GM21619 (cell line): ENCODE data around the gene MTARC2.

ENCODE experiments used
- ATAC-seq: cut with Tn5 transposase; IDR thresholded peaks from one replicate; pipeline ENCODE4 v1.9.1; 2021; ENCODE audit not compliant: unreplicated experiment

Gene MTARC2

DNA sequence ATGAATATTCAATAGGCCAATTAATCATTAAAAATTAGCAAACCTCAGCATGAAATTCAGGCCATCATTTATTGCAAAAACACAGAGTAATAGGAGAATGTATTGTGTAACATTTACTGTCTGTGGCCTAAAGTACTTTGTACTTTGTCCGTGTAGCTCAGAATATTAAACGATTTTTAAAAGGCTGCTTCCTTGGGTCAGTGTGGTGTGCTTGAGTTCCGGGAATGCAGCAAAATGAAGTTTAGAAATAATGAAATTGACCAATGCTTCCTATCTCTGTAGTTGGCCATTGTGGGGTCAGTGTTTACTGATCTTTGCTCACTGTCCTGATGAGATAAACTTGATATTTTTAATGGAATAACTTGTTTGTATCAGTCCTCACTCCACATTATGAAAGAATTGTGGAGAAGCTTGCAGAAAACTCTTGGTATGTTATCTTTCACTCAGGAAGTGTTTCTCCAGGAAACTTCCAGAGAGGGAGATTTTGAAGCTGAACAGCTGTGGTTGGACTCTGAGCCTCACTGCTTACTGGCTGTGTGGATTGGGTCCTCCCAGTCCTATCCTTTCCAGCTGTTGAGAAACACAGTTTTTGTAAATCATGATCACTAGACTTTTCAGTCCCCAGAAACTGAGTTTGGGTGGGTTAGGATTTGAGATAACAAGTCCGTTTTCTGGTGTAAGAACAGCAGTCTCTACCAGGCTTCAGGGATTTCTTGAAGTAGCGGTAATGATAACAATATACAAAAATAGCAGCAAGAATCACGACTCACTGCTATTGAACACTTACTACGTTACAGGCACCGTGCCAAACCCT lies 19.4 kb downstream of the MTARC2 start:
- no peak for ATAC-seq

DNA sequence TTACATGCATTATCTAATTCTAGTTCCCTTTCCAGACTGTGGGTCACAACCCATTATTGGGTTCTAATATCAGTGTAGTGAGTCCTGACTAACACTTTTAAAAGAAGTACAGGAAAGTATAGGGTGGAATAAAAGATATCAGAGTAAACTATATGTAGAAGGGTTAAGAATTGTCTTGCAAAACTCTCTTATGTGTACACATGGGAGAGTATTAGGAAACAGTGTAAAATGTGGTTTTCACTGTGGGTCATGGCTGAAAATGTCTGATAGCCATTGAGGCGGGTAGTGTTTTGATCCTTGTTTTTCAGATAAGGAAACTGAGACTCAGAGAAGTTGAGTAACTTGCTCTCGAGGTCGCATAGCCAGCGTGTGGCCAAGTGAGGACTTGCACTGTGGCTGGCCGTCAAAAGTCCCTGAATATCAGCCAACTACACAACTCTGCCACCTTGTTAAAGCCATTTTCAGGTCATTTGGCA lies 20.0 kb downstream of the MTARC2 start:
- ATAC-seq = no peak

DNA sequence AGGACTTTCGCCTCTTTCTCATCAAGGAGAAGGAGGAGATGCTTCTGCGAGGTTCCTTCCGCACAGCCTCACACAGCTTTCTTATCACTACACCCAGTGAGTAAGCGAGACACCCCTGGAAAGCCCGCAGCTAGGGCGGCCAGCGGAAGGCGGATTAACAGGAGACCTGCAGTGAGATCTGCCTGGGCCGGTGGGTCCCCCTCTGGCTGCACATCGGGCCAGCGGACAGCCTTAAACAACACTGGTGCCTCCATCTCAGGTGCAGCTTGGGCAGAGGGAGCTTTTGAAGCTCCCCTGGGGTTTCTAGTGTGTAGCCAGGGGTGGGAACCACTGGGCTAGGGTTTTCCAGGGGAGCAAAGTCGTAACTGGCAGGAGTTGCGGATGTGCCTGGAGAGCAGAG lies 21.1 kb downstream of the MTARC2 start:
- ATAC-seq = no peak

DNA sequence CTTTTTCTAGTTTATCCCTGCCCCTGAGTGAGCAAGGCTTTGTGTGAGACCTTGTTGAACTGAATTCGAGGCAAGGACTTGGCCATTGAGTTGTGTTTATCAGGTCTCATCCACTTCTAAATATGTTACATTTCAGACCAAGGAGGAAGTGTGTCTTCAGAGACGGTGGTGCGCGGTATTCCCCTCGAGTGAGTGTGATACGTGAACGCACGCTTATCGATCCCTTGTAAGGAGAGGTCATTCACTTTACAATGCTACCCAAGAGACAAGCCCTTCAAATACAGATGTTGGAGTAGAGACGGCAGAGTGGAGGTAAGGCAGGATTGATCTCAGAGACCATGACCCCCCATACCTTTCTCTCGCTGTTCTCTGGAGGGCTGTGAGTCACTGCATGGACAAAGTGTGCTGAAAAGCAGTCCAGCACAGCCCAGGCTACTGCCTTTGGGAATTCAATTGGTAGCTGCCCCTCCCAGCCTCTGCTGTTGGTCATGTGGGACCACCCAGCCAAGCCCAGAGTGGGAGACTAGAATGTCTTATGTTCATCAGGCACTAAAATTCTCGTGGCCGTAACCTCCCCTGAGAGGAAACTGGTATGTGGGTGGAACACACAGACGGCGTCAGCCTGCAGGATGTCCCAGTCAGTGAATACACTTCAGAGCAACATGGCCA lies 22.3 kb downstream of the MTARC2 start:
- peak; percentile 61 for ATAC-seq

DNA sequence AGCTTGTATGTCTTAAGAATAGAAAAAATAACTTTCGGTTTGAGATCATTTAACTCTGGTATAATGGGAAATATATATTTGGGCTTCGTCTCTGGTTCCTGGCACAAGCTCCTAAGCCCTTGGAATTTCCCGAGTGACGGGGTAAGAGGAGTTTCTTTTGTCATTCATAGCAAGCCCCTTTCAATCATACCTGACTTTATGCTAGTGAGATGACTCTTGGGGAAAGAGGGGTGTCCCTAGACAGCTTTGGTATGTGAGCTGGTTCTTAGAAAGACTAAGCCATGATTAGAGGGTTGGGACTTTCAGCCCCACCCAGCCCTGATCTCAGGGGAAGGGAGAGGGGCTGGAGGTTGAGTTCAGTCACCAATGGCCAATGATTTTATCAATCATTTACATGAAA lies 24.7 kb downstream of the MTARC2 start:
- peak; percentile 41 for ATAC-seq

DNA sequence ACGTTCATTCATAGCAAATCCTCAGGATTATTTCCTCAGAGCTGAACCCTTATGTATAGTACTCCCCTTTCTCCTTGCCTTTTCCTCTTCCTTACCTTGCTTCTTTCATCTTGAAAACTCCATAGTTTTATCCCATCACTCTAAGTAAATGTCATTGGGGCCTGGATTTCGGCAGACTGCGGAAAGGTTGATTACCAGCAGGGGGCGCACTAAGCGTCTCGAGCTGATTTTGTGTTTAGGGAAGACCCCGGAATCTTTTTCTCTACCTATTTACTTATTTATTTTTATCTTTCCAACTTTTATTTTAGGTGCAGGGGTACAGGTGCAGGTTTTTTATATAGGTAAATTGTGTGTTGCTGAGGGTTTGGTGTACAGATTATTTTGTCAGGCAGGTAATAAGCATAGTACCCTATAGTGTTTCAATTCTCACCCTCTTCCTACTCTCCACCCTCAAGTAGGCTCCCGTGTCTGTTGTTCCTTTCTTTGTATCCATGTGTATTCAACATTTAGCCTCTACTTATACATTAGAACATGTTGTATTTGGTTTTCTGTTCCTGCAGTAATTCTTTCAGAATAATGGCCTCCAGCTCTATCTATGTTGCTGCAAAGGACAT lies 27.2 kb downstream of the MTARC2 start:
- no peak for ATAC-seq

DNA sequence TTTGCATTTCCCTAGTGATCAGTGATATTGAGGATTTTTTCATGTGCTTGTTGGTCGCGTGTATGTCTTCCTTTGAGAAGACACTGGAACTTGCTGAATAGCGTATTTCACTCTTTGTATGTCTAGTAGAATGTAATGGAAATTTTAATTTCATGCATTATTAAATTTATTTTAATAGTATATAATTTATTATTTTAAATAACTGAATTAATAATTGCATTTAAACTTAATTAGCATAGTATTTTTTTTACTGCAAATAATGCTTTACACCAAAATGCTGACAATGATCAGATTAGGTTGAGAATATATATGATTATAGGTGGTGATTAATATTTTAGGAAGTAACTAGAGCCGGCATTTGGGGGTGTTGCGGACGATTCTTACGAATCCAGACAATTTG lies 28.1 kb downstream of the MTARC2 start:
- ATAC-seq = no peak

DNA sequence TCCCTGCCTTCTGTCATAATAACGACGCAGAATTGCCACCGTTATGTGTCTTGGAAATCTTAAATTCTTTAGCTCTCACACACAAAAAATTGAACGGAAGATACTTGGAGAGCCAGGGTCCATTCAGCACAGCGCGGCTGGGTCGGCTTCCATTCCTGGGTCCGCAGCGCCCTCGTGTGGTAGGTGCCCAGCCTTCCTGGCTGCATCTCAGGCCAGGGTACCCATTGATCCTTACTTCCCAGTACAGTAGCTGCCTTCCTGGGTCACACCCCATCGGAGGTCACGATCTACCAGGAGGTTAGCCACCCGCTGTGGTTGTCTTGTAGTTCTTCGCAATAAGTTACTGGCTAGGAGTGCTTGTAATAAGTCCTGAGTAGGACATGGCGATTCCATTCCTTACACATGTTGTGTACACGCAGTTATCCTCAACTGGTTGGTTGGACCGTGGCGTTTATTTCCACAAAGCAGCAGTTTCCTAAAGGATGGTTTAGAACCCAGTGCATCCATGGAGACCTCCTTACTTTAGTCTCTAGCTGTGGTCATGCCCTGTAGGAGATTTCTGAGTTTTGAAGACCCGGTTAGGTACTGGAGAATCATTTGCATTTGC lies 28.7 kb downstream of the MTARC2 start:
- peak; percentile 63 for ATAC-seq

DNA sequence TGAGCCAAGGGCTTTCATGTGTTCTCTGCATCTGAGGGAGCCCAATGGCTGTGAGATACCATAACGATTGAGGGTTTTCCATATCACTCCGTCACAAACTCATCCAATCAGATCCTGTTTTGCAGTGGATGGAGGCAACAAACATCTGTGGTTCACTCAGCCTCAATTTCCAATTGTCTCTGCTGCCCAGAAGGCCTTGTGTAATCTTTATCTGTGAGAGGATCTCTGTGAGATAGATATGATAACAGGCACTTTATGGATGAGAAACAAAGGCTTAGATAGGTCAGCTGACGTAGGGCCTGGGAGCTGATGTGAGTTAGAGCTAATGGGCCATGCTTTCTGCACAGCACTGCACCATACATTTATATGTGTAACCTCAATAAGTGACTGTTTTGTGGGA lies 35.3 kb downstream of the MTARC2 start:
- no peak for ATAC-seq

DNA sequence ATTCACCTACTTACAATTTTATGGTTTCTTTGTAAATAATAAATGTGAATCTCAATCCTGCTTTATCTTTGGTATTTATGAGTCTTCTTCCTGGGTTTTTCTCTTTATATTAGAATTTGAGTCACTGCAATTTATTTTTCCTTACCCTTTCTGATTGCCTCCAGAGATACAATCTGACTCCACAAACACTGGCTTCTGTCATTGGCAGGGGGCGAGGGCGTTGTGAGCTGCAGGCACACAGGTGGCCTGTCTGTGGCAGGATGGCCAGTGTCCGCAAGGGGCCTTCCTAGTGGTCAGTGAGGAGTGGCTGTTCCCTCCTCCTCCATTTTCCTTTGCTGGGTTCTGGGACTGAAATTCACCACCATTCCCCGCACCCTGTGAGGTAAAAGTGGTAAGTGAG lies 36.6 kb downstream of the MTARC2 start:
- ATAC-seq = no peak

DNA sequence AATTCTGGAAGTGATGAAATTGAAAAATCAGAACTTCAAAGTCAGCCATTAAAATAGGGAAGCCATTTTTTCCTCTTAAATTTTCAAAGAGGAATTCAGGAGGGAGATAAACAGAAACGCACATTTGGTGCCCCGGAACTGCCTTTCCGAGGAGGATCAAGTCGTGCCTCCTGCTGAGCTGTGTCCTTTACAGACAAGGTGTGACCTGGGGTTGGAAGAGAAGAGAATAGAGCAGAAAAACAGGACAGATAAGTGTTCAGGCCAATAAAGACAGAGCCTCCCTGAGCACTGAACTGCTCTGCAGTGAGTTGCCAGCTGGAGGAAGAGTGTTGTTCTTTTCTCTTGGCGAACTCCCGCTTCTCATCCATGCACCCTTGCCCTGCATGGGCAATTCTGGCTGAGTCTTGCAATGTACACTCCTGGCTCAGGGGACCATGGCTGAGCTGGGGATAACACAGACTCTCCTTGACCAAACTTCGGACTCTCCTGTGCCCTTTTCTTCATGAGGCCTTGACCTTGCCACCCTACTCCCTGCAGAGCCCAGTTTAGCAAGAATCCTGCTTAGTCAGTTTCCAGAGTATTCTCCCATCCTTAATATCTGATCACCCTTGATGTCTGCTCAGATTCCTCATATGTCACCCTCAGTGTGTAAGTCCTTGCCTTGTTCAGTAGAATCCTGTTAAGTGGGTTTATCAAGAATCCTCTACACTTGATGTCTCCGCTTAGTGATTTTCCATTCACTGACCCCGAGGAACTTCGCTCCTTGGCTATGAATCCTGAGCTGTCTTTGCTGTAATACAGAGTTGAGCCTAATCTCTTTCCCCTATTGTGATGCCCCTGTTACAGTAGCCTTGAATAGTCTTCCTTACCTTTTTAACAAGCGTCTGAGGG lies 37.3 kb downstream of the MTARC2 start:
- ATAC-seq = no peak

DNA sequence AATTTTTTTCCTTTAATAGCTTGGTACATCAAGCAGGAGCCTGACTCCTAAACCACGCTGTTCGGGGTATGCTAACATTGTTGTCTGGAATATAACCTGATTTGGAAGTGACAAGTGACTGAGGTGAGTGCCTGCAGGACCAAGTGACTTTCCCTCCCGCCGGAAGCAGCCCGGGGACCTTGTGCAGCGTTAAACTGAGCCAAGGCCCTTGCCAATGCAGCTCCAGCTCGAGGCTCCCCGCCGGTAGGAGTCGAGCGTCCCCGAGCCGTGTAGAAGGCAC lies 37.9 kb downstream of the MTARC2 start:
- ATAC-seq = peak; percentile 12

DNA sequence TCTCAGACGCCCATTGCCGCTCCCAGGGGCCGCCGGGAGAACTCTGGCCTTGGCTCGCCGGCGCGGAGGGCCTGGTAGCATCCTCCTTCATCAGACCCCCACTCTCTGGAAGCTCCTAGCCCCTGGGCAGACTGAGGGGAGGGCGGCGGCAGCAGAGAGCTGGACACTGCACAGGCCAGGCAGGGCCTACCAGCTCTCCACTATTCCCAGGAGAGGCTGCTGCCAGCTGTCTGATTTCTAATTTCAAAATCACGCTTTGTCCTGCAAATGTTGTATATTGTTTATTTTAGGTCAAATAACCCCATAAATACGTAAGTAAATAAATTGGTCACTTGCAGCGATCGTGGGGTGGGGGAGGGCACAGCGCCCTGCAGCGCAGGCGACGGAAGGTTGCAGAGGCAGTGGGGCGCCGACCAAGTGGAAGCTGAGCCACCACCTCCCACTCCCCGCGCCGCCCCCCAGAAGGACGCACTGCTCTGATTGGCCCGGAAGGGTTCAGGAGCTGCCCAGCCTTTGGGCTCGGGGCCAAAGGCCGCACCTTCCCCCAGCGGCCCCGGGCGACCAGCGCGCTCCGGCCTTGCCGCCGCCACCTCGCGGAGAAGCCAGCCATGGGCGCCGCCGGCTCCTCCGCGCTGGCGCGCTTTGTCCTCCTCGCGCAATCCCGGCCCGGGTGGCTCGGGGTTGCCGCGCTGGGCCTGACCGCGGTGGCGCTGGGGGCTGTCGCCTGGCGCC lies 38.4 kb downstream of the MTARC2 start, which contains the start of gene MTARC1:
Gene MTARC1, plus strand, starts transcription at position 577 of the 732 bp plus-strand sequence. Its CDS starts 32 bp downstream, at position 609.
- ATAC-seq = peak; percentile 76

DNA sequence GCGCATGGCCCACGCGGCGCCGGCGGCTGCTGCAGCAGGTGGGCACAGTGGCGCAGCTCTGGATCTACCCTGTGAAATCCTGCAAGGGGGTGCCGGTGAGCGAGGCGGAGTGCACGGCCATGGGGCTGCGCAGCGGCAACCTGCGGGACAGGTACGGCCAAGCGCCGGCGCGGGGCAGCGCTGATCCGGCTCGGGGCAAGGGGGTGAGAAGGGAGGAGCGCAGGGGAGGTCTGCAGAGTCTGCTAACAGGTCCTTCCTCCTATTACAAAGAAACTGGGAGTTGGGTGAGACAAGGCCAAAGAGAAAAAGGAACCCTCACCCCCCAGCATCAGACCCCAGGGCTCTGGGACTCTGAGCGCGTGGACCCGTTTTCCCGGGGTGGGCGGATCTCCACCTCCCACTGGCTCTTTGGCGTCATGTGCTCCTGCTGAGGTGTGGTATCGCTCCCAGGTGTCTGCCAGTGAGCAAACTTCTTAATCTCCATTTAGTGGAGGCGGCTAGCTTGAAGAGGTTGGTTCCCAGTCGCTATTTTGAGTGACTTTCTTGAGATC lies 39.0 kb downstream of the MTARC2 start:
- ATAC-seq = peak; percentile 37

DNA sequence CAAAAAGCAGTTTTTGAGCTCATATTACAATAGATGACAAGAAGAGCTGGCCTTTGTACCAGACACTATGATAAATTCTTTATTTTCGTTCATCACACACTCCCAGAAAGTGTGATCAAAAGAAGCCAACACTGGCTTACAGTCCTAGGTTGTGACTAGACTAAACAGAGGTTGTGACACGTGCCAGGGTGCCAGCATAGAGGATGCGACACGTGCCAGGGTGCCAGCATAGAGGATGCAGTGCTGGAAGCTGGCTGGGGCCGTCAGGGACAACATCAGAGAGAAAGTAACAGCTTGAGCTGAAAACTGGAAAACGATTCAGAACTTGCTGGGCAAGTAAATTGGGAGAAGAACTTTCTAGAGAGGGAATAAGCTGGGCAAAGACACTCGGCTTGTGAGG lies 40.8 kb downstream of the MTARC2 start:
- ATAC-seq = no peak

DNA sequence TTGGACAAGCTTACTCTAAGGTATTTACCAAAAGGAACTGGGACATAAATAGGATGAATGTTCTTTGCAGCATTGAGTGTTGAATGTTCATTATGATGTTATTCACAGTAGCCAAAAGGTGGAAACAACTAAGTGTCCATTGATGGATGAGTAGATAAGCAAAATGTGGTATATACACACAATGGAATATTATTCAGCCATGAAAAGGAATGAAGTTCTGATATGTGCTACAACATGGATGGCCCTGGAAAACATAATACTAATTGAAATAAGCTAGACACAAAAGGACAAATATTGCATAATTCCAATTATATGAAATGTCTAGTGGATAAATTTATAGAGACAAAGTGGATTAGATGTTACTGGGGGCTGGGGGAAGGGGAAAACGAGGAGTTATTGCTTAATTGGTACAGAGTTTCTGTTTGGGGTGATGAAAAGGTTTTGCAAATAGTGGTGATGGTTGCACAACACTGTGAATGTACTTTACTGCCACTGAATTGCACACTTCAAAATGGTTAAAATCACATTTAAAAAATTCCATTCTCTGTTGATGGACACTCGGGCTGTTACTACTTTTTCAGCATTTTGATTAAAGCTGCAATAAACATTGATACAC lies 41.5 kb downstream of the MTARC2 start:
- no peak for ATAC-seq

DNA sequence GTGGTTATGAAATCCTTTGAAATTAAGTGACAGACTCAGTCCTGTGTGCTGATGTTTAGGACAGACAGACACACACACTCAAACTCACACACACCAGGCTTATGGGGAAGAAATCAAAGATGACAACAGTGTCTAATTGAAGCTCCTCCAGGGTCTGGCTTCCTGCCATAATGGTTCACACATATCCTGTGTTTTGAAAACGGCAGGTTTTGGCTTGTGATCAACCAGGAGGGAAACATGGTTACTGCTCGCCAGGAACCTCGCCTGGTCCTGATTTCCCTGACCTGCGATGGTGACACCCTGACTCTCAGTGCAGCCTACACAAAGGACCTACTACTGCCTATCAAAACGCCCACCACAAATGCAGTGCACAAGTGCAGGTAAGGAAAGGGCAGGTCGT lies 43.2 kb downstream of the MTARC2 start:
- ATAC-seq = no peak

DNA sequence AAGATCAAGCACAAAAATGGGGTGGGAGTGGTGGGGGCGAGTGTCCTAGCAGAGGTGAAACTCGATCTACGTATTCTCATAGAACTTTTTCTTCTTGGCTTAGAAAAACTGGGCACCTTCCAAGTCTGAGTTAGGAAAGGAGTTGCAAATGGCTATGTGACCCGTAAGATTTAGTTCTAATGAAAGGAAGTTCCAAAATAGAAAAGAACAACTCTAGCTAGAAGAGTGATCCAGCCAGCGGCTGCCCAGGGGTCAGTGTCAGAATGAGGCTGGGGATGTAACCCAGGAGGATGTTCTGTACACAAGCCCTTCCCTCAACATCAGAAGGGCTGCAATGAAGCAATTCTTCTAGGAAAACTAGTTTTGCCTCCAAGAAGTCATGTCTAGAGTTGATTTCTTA lies 43.8 kb downstream of the MTARC2 start:
- ATAC-seq = no peak

DNA sequence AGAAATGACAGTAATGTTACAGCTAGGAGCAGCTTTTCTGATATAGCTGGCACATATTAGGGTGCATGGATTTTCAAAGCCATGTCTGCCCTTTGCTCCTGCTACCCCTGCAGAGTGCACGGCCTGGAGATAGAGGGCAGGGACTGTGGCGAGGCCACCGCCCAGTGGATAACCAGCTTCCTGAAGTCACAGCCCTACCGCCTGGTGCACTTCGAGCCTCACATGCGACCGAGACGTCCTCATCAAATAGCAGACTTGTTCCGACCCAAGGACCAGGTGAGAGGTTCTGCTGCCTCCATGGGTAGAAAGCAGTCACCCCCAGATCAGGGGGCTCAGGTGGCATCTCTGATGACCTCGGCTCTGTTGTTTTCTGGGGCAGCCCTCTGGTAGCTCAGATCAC lies 48.4 kb downstream of the MTARC2 start:
- no peak for ATAC-seq
